GM23338 (cell line): ENCODE data around the gene RNF13.

Experiments used
- CTCF ChIP-seq, 2 experiments: fragments of 200-600 bp in 1 of 2; sonication (generic) in 1 of 2; conservative IDR thresholded peaks; 2 replicates each; pipeline versions ENCODE4 v1.5.1 to v1.6.1; 2016 to 2017; ENCODE audit warnings: antibody characterized with exemption in 2 of 2, low read depth in 2 of 2, mild to moderate bottlenecking in 2 of 2, moderate library complexity in 1 of 2
- EZH2phosphoT487 ChIP-seq: fragments of 200-600 bp; sonication (generic); IDR thresholded peaks from one replicate; pipeline ENCODE4 v1.8.1; 2018; ENCODE audit warnings: antibody characterized with exemption; ENCODE audit not compliant: unreplicated experiment

DNA sequence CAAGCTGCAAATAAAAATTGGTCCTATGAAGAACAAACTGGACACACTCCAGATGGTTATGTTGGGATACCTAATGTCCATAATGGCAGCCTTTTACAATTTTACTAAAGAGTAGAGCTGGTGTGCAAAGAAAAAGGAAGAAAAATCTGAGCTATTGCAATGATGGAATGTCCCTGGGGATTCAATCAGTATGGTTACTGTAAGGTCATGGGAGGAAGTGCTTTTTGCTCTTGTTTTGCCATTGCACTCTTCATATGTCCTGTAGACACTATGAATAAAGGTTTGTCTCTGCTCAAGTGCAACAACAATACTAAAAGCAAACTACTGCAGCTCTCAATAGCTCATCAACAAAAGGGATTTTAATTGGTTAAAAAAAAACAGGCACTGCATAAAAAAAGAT is 152.3 kb downstream of the RNF13 start:
- no peak for TF ChIP-seq EZH2phosphoT487
- no peak for TF ChIP-seq CTCF (conservative IDR thresholded peaks at IDR 0.05; ENCODE audit: low read depth in 2 of 2)
